Stimulated activated CD8-positive, alpha-beta memory T cell treated with anti-CD3 and anti-CD28 coated beads, Interleukin-2, amount 100 ng/mL, for 1 hour (primary cell): ENCODE data around the gene TMPRSS3.

Experiments used
- DNase-seq, 2 donors: peaks; one replicate each; pipeline ENCODE4 v3.0.0-alpha.2; 2020; ENCODE audit warnings: low read depth in 2 of 2

The TMPRSS3 gene

DNA sequence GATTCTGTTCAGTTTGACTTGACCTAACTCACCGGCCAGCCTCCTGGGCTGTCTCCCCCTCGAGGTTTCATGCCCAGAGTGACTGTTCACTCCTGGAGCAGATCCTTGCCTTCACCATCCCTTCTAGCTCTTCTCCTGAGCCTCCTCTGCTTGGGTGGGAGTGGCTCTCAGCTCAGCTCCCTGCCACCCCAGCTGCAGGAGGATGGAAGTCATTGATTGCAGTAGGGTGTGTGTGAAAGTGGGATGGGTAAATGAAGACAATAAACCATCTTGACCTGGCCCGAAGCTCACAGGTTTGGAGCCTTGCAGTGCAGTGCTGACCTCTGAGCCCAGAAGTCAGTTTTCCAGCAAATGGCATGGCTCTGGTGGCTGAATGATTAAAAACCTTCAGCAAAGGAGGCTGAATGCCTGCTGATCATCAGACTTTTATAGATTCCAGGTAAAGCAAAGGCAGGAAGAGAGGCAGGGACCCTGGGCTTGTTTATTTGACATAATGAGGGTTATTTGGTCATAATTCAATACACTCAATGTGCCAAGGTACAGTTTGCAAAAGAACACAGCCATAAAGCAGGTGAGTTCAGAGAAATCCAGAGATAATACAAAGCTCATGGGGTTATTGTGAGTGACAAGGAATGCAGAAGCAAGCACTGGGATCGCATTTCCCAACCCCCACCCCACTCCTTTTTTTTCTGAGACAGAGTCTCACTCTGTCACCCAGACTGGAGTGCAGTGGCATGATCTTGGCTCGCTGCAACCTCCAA is 63.1 kb downstream of the TMPRSS3 start:
- DNase-seq = no peak

DNA sequence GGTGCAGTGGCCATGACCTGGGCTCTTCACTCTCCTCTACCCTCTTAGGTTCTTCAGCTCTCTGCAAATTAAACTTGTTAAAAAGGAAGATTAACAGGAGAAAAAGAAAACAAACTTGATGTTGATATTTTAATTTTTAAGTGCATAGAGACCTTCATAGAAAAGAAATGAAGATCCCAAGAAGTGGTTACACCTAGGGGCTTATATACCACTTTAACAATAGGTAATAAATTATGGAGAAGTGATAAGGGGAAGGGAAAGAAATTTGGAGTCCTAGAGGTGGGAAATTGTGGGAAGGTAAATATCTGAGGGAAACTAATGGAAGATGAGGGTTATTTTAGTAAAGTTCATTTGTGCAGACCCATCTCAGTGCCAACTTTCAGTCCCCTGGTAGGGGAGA is 64.2 kb downstream of the TMPRSS3 start:
- no peak for DNase-seq

DNA sequence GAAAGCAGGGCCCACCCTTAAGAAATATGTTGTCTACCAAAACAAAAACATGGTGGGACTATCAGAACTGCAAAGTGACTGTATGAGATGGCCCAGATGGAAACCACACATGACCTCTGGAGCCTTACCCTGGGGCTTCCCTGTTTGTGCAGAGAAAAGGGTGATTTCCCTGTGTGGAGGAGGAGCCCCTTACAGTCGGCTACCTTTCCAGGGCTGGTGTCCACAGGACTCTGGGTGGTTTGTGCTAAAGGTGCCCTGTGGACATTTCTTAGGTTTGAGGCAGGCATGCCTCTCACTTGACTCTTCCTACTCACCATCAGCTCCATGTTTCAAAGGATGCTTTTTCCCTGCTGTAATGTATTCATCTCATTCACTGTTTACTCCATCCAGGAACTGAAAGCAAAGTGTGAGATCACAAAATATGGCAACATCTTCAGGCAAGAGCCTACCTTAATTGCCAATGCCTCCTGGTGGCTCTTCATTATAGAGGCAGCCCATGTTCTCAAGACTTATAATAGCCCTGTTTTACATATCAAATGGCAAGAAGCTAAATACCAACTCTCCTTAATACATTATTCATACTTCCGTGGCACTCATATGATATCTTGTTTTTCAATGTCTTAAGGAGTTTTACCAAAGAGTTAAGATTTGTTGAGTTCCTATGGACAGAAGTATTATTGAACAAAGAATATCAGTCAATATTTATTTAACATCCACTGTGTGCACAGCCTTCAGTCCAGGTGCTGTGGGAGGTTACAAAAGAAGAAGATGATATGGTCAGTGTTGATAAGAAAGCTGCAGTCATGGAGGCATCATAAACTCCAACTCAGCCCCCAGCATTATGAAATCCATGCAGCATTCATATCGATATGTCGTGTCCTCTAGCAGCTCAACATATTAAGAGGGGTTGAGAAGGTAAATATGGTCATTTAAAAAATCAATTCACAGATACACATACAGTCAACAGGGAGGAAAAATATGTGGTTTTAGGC is 65.2 kb downstream of the TMPRSS3 start:
- no peak for DNase-seq

DNA sequence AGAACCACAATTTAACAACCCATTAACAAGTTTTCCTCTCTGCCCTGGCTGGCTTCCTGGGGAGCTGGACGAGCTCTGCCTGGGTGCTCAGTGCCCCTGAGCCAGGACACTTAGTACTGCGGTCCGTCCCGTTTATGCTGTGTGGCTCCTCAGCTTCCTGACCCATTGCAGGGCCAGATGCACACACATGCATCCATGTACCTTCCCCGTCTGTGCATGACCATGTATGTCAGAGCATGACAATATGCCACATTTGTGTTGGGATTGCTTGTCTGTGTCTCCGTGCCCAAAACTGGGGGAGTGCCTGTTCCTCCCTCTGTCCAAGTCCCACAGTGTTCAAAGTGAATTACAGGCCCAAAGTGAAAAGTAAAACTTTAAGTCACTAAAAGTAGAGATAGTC is 71.0 kb downstream of the TMPRSS3 start:
- no peak for DNase-seq
